T-helper 1 cell treated with Interleukin-12 subunit alpha and Interleukin-12 subunit beta and Interleukin-4 antibody, amounts not matched to agents 30 μg/mL and 1 μg/mL, for 36 hours (primary cell): Measurements from ENCODE around the gene CELA2A.
"Not testable (repeated sequence)": the region's sequence is repeated elsewhere in the genome, so short reads cannot be mapped to it uniquely, and the experiment has no call there.

ENCODE experiments used
- H3K27ac Mint-ChIP-seq: one replicate; pipeline ENCODE4 v1.8.0; 2021; ENCODE audit warnings: mild to moderate bottlenecking, mixed read lengths
- H3K27me3 Mint-ChIP-seq: one replicate; pipeline ENCODE4 v1.8.0; 2021; ENCODE audit warnings: low read depth, mixed read lengths
- H3K36me3 Mint-ChIP-seq: one replicate; pipeline ENCODE4 v1.8.0; 2021; ENCODE audit warnings: low read depth, mixed read lengths
- H3K4me1 Mint-ChIP-seq: one replicate; pipeline ENCODE4 v1.8.0; 2021; ENCODE audit warnings: low read depth, mixed read lengths
- H3K4me3 Mint-ChIP-seq: one replicate; pipeline ENCODE4 v1.8.0; 2021; ENCODE audit warnings: mild to moderate bottlenecking, moderate library complexity, mixed read lengths
- H3K9me3 Mint-ChIP-seq: one replicate; pipeline ENCODE4 v1.8.0; 2021; ENCODE audit warnings: mixed read lengths

CELA2A gene

GRCh38 chr1:15418806-15419515 is 37.6 kb upstream of the CELA2A start:
- Mint-ChIP-seq H3K4me3 (peak overlapping the region; percentile 14), H3K27me3 (no peaks in the 10 kb centered on the region), H3K36me3 (peaks cover 39% of the 10 kb centered on the region), H3K9me3 (no peaks in the 10 kb centered on the region), H3K4me1 (peaks cover 58% of the 10 kb centered on the region), H3K27ac (peak overlapping the region; percentile 65)

GRCh38 chr1:15420853-15421465 is 35.6 kb upstream of the CELA2A start:
- Mint-ChIP-seq H3K4me1 (peaks cover 45% of the 10 kb centered on the region), H3K9me3 (no peaks in the 10 kb centered on the region), H3K27ac (no peak overlapping the region), H3K4me3 (no peak overlapping the region), H3K36me3 (peaks cover 21% of the 10 kb centered on the region), H3K27me3 (no peaks in the 10 kb centered on the region)

DNA sequence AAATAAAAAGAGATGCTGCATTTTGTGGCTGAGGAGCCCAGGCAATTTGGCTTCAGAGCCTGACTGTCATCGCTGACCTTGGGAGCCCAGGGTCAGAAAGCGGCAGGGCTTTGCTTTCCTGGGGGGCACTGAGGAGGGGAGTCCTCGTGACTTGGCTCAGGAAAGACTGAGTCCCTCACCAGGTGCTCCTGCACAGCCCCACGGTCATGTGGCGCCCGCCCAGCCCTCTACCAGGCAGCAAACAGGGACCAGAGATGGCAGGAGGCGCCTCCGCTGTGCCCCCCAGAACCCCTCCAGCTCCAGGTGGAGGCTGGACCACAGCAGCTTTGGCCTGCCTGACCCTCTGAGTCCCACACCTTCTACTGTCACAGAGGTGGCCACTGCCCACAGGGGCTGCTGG is 33.7 kb upstream of the CELA2A start:
- peaks cover 31% of the 10 kb centered on the region for H3K4me1 Mint-ChIP-seq
- H3K27ac Mint-ChIP-seq: no peak overlapping the region
- H3K27me3 Mint-ChIP-seq: no peaks in the 10 kb centered on the region

DNA sequence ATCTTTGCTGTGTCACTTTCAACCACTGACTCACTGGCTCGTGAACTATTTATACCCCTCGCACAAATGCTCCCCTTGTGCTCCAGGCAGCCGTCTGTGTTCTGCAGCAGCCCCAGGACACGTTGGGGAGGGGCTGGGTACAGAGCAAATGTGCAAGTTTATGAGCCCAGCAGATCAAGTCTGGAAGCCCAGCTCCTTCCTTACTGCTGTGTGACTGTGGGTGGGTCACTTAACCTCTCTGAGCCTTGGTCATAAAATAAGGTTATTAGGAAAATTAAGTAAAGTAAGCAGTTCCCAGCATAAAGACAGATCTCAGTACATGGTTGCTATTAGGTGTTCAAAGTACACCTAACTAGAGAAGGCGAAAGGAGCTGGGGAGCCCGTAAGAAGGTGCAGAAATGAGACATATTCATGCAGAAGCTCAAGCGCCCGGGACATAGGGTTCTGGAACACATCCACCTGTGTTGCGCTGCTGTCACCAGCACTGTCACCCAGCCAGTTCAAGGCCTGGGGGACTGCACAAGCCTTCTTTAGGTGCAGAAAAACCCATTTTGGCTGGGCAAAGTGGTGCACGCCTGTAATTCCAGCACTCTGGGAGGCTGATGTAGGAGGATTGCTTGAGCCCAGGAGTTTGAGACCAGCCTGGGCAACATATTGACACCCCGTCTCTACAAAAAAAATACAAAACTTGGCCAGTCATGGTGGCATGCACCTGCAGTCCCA is 33.0 kb upstream of the CELA2A start:
- Mint-ChIP-seq H3K4me1 (peaks cover 30% of the 10 kb centered on the region), H3K9me3 (no peaks in the 10 kb centered on the region), H3K36me3 (peaks cover 27% of the 10 kb centered on the region), H3K4me3 (no peak overlapping the region), H3K27me3 (no peaks in the 10 kb centered on the region), H3K27ac (no peak overlapping the region)

More for the DNA sequence above, 33.7 kb upstream of the CELA2A start:
- Mint-ChIP-seq H3K4me3 (no peak overlapping the region), H3K9me3 (no peaks in the 10 kb centered on the region), H3K36me3 (peaks cover 26% of the 10 kb centered on the region)

DNA sequence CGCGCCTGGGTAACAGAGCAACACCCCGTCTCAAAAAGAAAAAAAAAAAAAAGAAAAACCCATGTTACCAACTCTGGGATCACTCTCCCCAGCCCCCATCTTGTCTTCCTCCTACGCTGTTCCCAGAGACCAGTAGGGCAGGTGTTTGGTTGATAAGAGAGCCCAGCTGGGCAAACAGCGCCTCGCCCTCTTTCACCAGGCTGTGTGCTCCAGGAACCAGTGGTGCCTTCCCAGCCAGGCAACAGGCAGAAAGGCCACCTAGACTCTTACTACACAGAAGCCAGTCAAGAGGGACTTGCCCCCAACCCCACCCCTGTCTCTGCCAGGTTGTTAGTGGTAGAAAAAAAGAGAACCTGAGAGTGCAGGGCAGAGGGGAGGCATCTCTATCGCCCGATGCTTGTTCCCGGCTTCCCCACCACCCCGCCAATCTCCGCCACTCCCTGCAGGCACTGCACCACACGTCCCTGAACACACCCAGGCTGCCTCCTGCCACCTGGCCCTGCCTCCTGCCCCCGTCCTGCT is 32.3 kb upstream of the CELA2A start:
- H3K27ac Mint-ChIP-seq: peak overlapping the region; percentile 27
- H3K4me3 Mint-ChIP-seq: no peak overlapping the region
- peaks cover 26% of the 10 kb centered on the region for H3K4me1 Mint-ChIP-seq

GRCh38 chr1:15424981-15425380 is 31.6 kb upstream of the CELA2A start:
- H3K4me1 Mint-ChIP-seq: peaks cover 21% of the 10 kb centered on the region
- H3K36me3 Mint-ChIP-seq: peaks cover 21% of the 10 kb centered on the region
- H3K27me3 Mint-ChIP-seq: no peaks in the 10 kb centered on the region
- H3K27ac Mint-ChIP-seq: peak overlapping the region; percentile 27
- H3K9me3 Mint-ChIP-seq: no peaks in the 10 kb centered on the region
- no peak overlapping the region for H3K4me3 Mint-ChIP-seq

More for the DNA sequence above, 32.3 kb upstream of the CELA2A start:
- H3K36me3 Mint-ChIP-seq: peaks cover 22% of the 10 kb centered on the region
- H3K27me3 Mint-ChIP-seq: no peaks in the 10 kb centered on the region
- H3K9me3 Mint-ChIP-seq: no peaks in the 10 kb centered on the region

DNA sequence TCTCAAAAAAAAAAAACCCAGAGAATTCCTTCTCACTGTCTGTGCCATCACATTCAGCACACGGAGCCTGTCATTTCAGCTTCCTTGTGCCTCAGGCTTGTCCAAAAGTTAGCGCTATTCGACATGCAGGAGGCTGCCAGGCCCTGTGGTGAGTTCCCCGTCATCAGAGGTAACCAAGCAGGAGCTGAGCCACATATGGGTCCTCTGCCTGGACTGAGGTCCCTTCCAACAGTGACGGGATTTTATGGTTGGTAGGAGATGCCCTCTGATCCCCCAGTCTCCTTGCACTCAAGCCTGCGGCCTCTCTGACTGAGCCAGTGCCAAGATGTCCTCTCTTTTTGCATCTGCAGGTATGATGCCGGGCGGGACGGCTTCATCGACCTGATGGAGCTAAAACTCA is 31.0 kb upstream of the CELA2A start:
- peaks cover 22% of the 10 kb centered on the region for H3K36me3 Mint-ChIP-seq
- no peak overlapping the region for H3K4me3 Mint-ChIP-seq
- no peaks in the 10 kb centered on the region for H3K27me3 Mint-ChIP-seq
- no peak overlapping the region for H3K27ac Mint-ChIP-seq
- no peaks in the 10 kb centered on the region for H3K9me3 Mint-ChIP-seq
- H3K4me1 Mint-ChIP-seq: peaks cover 20% of the 10 kb centered on the region

DNA sequence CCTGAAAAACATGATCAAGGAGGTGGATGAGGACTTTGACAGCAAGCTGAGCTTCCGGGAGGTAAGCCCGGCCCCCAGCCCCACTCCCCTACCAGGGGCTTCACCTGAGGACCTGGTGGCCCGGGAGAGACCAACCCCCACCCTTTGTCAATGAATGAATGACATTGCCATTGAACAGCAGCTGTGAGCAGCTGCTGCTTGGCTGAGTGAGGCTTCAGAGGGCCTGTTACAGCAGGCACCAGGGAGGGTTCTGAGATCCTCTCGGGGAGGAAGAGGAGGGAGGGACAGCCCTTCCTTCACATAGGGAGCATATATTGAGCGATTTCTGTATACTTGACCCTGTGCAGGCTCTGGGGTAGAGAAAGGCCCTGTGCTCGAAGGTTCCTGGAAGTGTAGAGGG is 30.6 kb upstream of the CELA2A start:
- H3K27ac Mint-ChIP-seq: peak overlapping the region; percentile 76
- peaks cover 19% of the 10 kb centered on the region for H3K36me3 Mint-ChIP-seq
- H3K4me3 Mint-ChIP-seq: no peak overlapping the region
- H3K27me3 Mint-ChIP-seq: no peaks in the 10 kb centered on the region
- peaks cover 17% of the 10 kb centered on the region for H3K4me1 Mint-ChIP-seq
- no peaks in the 10 kb centered on the region for H3K9me3 Mint-ChIP-seq

GRCh38 chr1:15426492-15427279 is 29.8 kb upstream of the CELA2A start:
- Mint-ChIP-seq H3K9me3 (no peaks in the 10 kb centered on the region), H3K4me1 (peaks cover 15% of the 10 kb centered on the region), H3K4me3 (no peak overlapping the region), H3K36me3 (peaks cover 18% of the 10 kb centered on the region), H3K27me3 (no peaks in the 10 kb centered on the region), H3K27ac (no peak overlapping the region)

DNA sequence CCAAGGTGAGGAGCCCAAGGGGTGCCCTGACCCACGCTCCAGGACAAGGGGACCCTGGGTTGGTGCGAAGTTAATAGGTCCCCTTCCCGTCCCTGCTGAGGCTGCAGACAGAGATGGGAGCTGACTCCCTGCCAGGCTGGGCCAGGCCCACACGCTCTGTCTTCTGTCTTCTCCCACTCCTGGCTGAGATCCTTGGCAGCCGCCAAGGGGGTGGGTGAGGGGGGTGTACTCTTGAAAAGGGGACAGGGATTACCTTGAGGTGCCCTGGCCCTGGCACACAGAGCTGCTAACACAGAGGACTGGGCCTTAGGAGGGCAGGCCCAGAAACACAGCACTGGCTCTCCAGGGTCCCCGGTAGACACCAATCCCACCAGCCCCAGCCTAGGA is 29.3 kb upstream of the CELA2A start:
- no peaks in the 10 kb centered on the region for H3K9me3 Mint-ChIP-seq
- peaks cover 18% of the 10 kb centered on the region for H3K36me3 Mint-ChIP-seq
- peaks cover 13% of the 10 kb centered on the region for H3K4me1 Mint-ChIP-seq
- no peak overlapping the region for H3K4me3 Mint-ChIP-seq
- H3K27me3 Mint-ChIP-seq: no peaks in the 10 kb centered on the region
- no peak overlapping the region for H3K27ac Mint-ChIP-seq

GRCh38 chr1:15428252-15428651 is 28.3 kb upstream of the CELA2A start:
- not testable (repeated sequence) for H3K27me3 Mint-ChIP-seq, H3K9me3 Mint-ChIP-seq, H3K4me3 Mint-ChIP-seq, H3K27ac Mint-ChIP-seq
- Mint-ChIP-seq H3K36me3 (peaks cover 18% of the 10 kb centered on the region), H3K4me1 (peaks cover 13% of the 10 kb centered on the region)

- H3K27me3 Mint-ChIP-seq: no peaks in the 10 kb centered on the region
- peaks cover 18% of the 10 kb centered on the region for H3K36me3 Mint-ChIP-seq
- H3K4me3 Mint-ChIP-seq: no peak overlapping the region
- no peaks in the 10 kb centered on the region for H3K9me3 Mint-ChIP-seq
- peaks cover 13% of the 10 kb centered on the region for H3K4me1 Mint-ChIP-seq
- no peak overlapping the region for H3K27ac Mint-ChIP-seq
Measured at GRCh38 chr1:15428815-15429435, 27.6 kb upstream of the CELA2A start.

DNA sequence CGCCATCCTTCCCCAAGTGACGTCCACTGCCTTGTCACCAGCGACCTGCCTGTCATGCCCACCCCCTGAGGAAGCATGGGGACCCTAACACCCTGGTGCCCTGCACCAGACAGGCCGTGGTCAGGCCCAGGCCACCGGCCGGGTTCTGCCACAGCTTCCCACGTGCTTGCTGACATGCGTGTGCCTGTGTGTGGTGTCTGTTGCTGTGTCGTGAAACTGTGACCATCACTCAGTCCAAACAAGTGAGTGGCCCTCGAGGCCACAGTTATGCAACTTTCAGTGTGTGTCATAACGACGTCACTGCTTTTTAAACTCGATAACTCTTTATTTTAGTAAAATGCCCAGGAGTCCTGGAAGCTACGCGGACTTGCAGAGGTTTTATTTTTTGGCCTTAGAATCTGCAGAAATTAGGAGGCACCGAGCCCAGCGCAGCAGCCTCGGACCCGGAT is 26.8 kb upstream of the CELA2A start:
- H3K36me3 Mint-ChIP-seq: peaks cover 18% of the 10 kb centered on the region
- no peaks in the 10 kb centered on the region for H3K27me3 Mint-ChIP-seq
- no peak overlapping the region for H3K27ac Mint-ChIP-seq
- H3K4me3 Mint-ChIP-seq: no peak overlapping the region
- peaks cover 10% of the 10 kb centered on the region for H3K4me1 Mint-ChIP-seq
- H3K9me3 Mint-ChIP-seq: no peaks in the 10 kb centered on the region
